Activated CD4-positive, alpha-beta T cell treated with anti-CD3 and anti-CD28 coated beads, Interleukin-2, Interleukin-6, amounts not matched to agents 100 ng/mL and 50 ng/mL, durations not matched to agents 16 hours and 8 hours (primary cell): ENCODE data around the gene KIF23.
A peak's percentile ranks its signal among the peaks of the same experiment; 100 is the strongest.

Experiments
- DNase-seq: peaks from one replicate; pipeline ENCODE4 v3.0.0-alpha.2; 2020

Gene KIF23

GRCh38 chr15:69497667-69498066 is 83.5 kb downstream of the KIF23 start:
- peak; percentile 17 for DNase-seq
